Activated T-cell treated with anti-CD3 and anti-CD28 coated beads, Interleukin-2, amount 50 U/mL, for 72 hours (primary cell): ENCODE data around the gene HOXA1. TPM values are rescaled to one million over a fixed set of nuclear protein-coding genes. Genes with fewer than 3 reads are reported as not detected.
A peak's percentile ranks its signal among the peaks of the same experiment; 100 is the strongest.

Experiments
- ATAC-seq, 2 donors: fragments of 150-1000 bp; cut with Tn5 transposase; replicated peaks in 1 of 2; 2 replicates each; pipeline ENCODE4 v1.10.0; 2021; ENCODE audit warnings: moderate library complexity in 2 of 2, mild to moderate bottlenecking in 1 of 2
- DNase-seq, 2 donors: peaks; one replicate each; pipeline ENCODE4 v3.0.0; 2021 to 2022; ENCODE audit warnings: mixed read lengths in 1 of 2
- H3K27ac Mint-ChIP-seq: one replicate; pipeline ENCODE4 v1.8.0; 2022; ENCODE audit warnings: mild to moderate bottlenecking, moderate library complexity, mixed read lengths
- H3K27me3 Mint-ChIP-seq: one replicate; pipeline ENCODE4 v1.8.0; 2022; ENCODE audit warnings: low read depth, mixed read lengths
- H3K36me3 Mint-ChIP-seq, 2 donors: one replicate each; pipeline ENCODE4 v1.8.0; 2022; ENCODE audit warnings: mixed read lengths in 2 of 2, mild to moderate bottlenecking in 1 of 2; ENCODE audit not compliant: insufficient read depth in 2 of 2
- H3K4me1 Mint-ChIP-seq: one replicate; pipeline ENCODE4 v1.8.0; 2022; ENCODE audit warnings: low read depth, mixed read lengths
- H3K4me3 Mint-ChIP-seq, 2 donors: one replicate each; pipeline ENCODE4 v1.8.0; 2022; ENCODE audit warnings: mild to moderate bottlenecking in 2 of 2, mixed read lengths in 2 of 2, moderate library complexity in 2 of 2
- H3K9me3 Mint-ChIP-seq, 2 donors: one replicate each; pipeline ENCODE4 v1.8.0; 2022; ENCODE audit warnings: mixed read lengths in 2 of 2
- total RNA-seq, 2 donors: library from RNA; stranded (reverse); gene quantifications; one replicate each; pipeline ENCODE4 v1.2.3, GENCODE V29; 2022

The HOXA1 gene
- total RNA-seq, 2 donors from 2014 or later: 0.58 to 0.69 TPM

- Mint-ChIP-seq H3K36me3 (peaks cover 0 to 9% of the 10 kb centered on the region in 2 donors), H3K9me3 (peaks cover 0 to 2% of the 10 kb centered on the region in 2 donors), H3K4me3 (no peak overlapping the region), H3K4me1 (peaks cover 18% of the 10 kb centered on the region), H3K27me3 (peaks cover 87% of the 10 kb centered on the region), H3K27ac (no peak overlapping the region)
- ATAC-seq (no peak), DNase-seq (no peak)
Observed at GRCh38 chr7:27091941-27092818, 3.6 kb downstream of the HOXA1 start.

GRCh38 chr7:27091105-27091504 lies 4.7 kb downstream of the HOXA1 start:
- ATAC-seq: no peak
- no peak overlapping the region for H3K27ac Mint-ChIP-seq
- H3K4me1 Mint-ChIP-seq: peaks cover 15% of the 10 kb centered on the region
- DNase-seq: no peak
- peaks cover 0 to 8% of the 10 kb centered on the region in 2 donors for H3K36me3 Mint-ChIP-seq
- H3K4me3 Mint-ChIP-seq: no peak overlapping the region
- peaks cover 0 to 2% of the 10 kb centered on the region in 2 donors for H3K9me3 Mint-ChIP-seq
- peaks cover 89% of the 10 kb centered on the region for H3K27me3 Mint-ChIP-seq

- Mint-ChIP-seq H3K4me3 (peak overlapping the region; percentile 51 to 75), H3K27ac (no peak overlapping the region), H3K4me1 (no peaks in the 10 kb centered on the region), H3K36me3 (peaks cover 0 to 2% of the 10 kb centered on the region in 2 donors), H3K9me3 (peaks cover 0 to 2% of the 10 kb centered on the region in 2 donors), H3K27me3 (peaks cover 68% of the 10 kb centered on the region)
- ATAC-seq: no peak
- no peak for DNase-seq
Observed at GRCh38 chr7:27088002-27088922, 7.5 kb downstream of the HOXA1 start.

GRCh38 chr7:27083646-27084045 lies 12.2 kb downstream of the HOXA1 start:
- Mint-ChIP-seq H3K27me3 (peaks cover 22% of the 10 kb centered on the region), H3K4me3 (no peak overlapping the region), H3K27ac (no peak overlapping the region), H3K4me1 (no peaks in the 10 kb centered on the region), H3K36me3 (peaks cover 0 to 2% of the 10 kb centered on the region in 2 donors), H3K9me3 (no peaks in the 10 kb centered on the region)
- DNase-seq (no peak), ATAC-seq (no peak)

- H3K27me3 Mint-ChIP-seq: peaks cover 8% of the 10 kb centered on the region
- no peak overlapping the region for H3K27ac Mint-ChIP-seq
- DNase-seq (no peak), ATAC-seq (no peak)
- H3K4me3 Mint-ChIP-seq: no peak overlapping the region
- no peaks in the 10 kb centered on the region for H3K36me3 Mint-ChIP-seq
- H3K9me3 Mint-ChIP-seq: no peaks in the 10 kb centered on the region
- H3K4me1 Mint-ChIP-seq: no peaks in the 10 kb centered on the region
Observed at GRCh38 chr7:27082171-27082570, 13.6 kb downstream of the HOXA1 start.

GRCh38 chr7:27080844-27081436 lies 14.9 kb downstream of the HOXA1 start:
- H3K36me3 Mint-ChIP-seq: no peaks in the 10 kb centered on the region
- no peak for ATAC-seq
- peaks cover 2% of the 10 kb centered on the region for H3K27me3 Mint-ChIP-seq

GRCh38 chr7:27079234-27079975 lies 16.4 kb downstream of the HOXA1 start:
- no peak overlapping the region for H3K27ac Mint-ChIP-seq
- H3K4me3 Mint-ChIP-seq: no peak overlapping the region
- no peaks in the 10 kb centered on the region for H3K9me3 Mint-ChIP-seq
- DNase-seq (no peak), ATAC-seq (no peak)
- no peaks in the 10 kb centered on the region for H3K27me3 Mint-ChIP-seq
- H3K4me1 Mint-ChIP-seq: no peaks in the 10 kb centered on the region
- no peaks in the 10 kb centered on the region for H3K36me3 Mint-ChIP-seq

More at GRCh38 chr7:27080844-27081436, 14.9 kb downstream of the HOXA1 start:
- Mint-ChIP-seq H3K27ac (no peak overlapping the region), H3K4me1 (no peaks in the 10 kb centered on the region), H3K4me3 (no peak overlapping the region), H3K9me3 (no peaks in the 10 kb centered on the region)
- no peak for DNase-seq

GRCh38 chr7:27078616-27079233 lies 17.1 kb downstream of the HOXA1 start:
- ATAC-seq (no peak), DNase-seq (no peak)
- no peaks in the 10 kb centered on the region for H3K9me3 Mint-ChIP-seq
- H3K27ac Mint-ChIP-seq: no peak overlapping the region
- H3K4me3 Mint-ChIP-seq: no peak overlapping the region
- no peaks in the 10 kb centered on the region for H3K36me3 Mint-ChIP-seq
- H3K4me1 Mint-ChIP-seq: no peaks in the 10 kb centered on the region
- no peaks in the 10 kb centered on the region for H3K27me3 Mint-ChIP-seq

- Mint-ChIP-seq H3K36me3 (no peaks in the 10 kb centered on the region), H3K27me3 (peaks cover 7% of the 10 kb centered on the region), H3K9me3 (no peaks in the 10 kb centered on the region), H3K27ac (no peak overlapping the region), H3K4me1 (no peaks in the 10 kb centered on the region), H3K4me3 (no peak overlapping the region)
- DNase-seq (no peak), ATAC-seq (no peak)
Observed at GRCh38 chr7:27073076-27073475, 22.7 kb downstream of the HOXA1 start.

GRCh38 chr7:27071622-27072390 lies 24.0 kb downstream of the HOXA1 start:
- H3K4me1 Mint-ChIP-seq: no peaks in the 10 kb centered on the region

GRCh38 chr7:27068259-27068658 lies 27.5 kb downstream of the HOXA1 start:
- H3K4me3 Mint-ChIP-seq: no peak overlapping the region
- H3K9me3 Mint-ChIP-seq: no peaks in the 10 kb centered on the region
- DNase-seq: no peak
- no peak for ATAC-seq
- H3K36me3 Mint-ChIP-seq: no peaks in the 10 kb centered on the region
- H3K27ac Mint-ChIP-seq: no peak overlapping the region
- H3K27me3 Mint-ChIP-seq: peaks cover 19% of the 10 kb centered on the region
- no peaks in the 10 kb centered on the region for H3K4me1 Mint-ChIP-seq

More at GRCh38 chr7:27071622-27072390, 24.0 kb downstream of the HOXA1 start:
- DNase-seq (no peak), ATAC-seq (no peak)
- Mint-ChIP-seq H3K4me3 (no peak overlapping the region), H3K27me3 (peaks cover 19% of the 10 kb centered on the region), H3K36me3 (no peaks in the 10 kb centered on the region), H3K9me3 (no peaks in the 10 kb centered on the region), H3K27ac (no peak overlapping the region)
